Testis (tissue), 3 donors: ENCODE results near the gene TSHZ3. TPM values are rescaled to one million over a fixed set of nuclear protein-coding genes. Genes with fewer than 3 reads are reported as not detected.

Source experiments
- DNase-seq: peaks from one replicate; pipeline ENCODE4 v3.0.0-alpha.2; 2019
- H3K27ac ChIP-seq, 2 donors: fragments of 200-600 bp; sonication (generic); one replicate each; pipeline ENCODE4 v1.5.1; 2019
- H3K27me3 ChIP-seq: fragments of 200-600 bp; sonication (generic); one replicate; pipeline ENCODE4 v1.5.1; 2019
- H3K36me3 ChIP-seq: fragments of 200-600 bp; sonication (generic); one replicate; pipeline ENCODE4 v1.5.1; 2017; ENCODE audit warnings: low read depth; ENCODE audit errors: missing control alignments
- H3K4me1 ChIP-seq: fragments of 200-600 bp; sonication (generic); one replicate; pipeline ENCODE4 v1.5.1; 2019
- H3K4me3 ChIP-seq, 2 donors: fragments of 200-600 bp; sonication (generic); one replicate each; pipeline ENCODE4 v1.5.1; 2017 to 2019
- H3K9me3 ChIP-seq: fragments of 200-600 bp; sonication (generic); one replicate; pipeline ENCODE4 v1.5.1; 2017
- POLR2A ChIP-seq: fragments of 450-650 bp; IDR thresholded peaks from one replicate; pipeline ENCODE4 v1.6.1; 2017; ENCODE audit warnings: antibody characterized with exemption, mild to moderate bottlenecking, moderate library complexity
- WGBS, 2 donors: methylation state at CpG; one replicate each; pipeline ENCODE4 v1.1.5; 2018; 5-methylcytosine and 5-hydroxymethylcytosine counted together
- intact Hi-C: fragments of 100-400 bp; cut with DNase I; formaldehyde crosslinking; loops from one replicate; pipeline ENCODE4 v1.15.1; 2023; ENCODE audit warnings: low total_unique reads
- polyA plus RNA-seq: library from polyadenylated mRNA; stranded (reverse); fragments of 350-450 nt; fragmentation: Illumina TruSeq; extraction: RNeasy Lipid Tissue Mini Kit (QIAGEN cat#74804); gene quantifications from one replicate; pipeline ENCODE4 v1.2.3, GENCODE V29; 2014; ENCODE audit warnings: low read depth, low replicate concordance; ENCODE audit not compliant: insufficient read depth
- total RNA-seq, 2 donors: library from RNA; depleted of rRNA; stranded (reverse); fragments of >200 nt; gene quantifications; one replicate each; pipeline ENCODE4 v1.2.3, GENCODE V29; 2016
- TF ChIP-seq, protein P1 (sequence below), 3 experiments: fragments of 450-650 bp in 2 of 3; fragments of 200-600 bp in 1 of 3; sonication (generic) in 1 of 3; IDR thresholded peaks; one replicate each; pipeline ENCODE4 v1.5.1; 2016 to 2019; ENCODE audit warnings: antibody characterized with exemption in 3 of 3, mild to moderate bottlenecking in 2 of 3, moderate library complexity in 1 of 3

Gene TSHZ3
- total and polyA plus RNA-seq, 3 donors from 2014 or later = 6.8 to 12.7 (median 8.0) TPM

DNA sequence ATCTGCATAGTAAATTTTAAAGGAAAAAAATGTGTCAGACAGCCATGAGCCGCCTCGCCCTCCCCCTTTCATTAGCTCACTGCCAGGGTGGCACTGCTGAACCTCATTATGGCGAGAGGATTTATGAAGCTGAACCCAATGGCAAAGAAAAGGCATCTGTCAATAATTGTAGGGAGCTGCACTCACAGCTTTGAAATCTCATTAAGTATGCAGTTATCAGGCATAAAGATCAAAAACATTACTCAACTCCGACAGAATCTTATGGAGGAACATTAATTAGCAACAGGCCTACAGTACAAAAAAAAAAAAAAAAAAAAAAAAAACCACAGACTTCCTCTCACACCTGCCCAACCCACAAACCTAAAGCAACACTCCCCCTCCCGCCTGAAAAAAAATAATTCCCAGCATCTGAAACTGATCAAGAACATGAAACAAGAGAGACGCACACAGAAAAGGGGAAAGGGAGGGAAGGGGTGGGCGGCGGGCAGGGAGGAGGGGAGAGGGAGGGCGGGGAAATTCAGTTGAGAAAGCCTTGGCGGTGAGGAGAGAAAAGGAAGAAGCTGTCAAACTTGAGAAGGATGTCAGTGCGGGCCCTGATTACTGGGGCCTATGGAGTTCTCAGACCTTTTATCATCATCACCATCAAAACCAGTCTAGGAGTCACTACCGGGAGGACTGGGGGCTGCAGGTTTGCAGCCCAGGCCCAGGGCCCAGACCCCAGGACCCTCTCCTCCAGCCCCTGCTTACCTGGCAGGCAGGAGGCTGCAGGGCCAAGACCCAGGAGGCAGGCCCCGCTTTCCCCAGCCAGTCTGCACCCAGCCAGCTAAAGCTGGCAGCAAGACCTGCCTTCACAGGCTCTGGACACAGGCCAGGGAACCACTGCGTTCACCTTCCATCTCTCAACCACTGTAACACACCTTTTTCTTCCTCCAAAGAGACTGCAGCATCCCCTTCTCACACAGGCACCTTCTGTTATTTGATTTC lies 8.9 kb downstream of the TSHZ3 start:
- no peaks in the 10 kb centered on the region for H3K27me3 ChIP-seq
- H3K4me3 ChIP-seq = no peak overlapping the region
- peaks cover 11% of the 10 kb centered on the region for H3K4me1 ChIP-seq
- H3K9me3 ChIP-seq = no peaks in the 10 kb centered on the region
- intact Hi-C loops = no loop called here
- WGBS, 2 donors = 68 to 75% methylated on average over 14 of the region's 14 CpGs
- TF ChIP-seq, protein P1, sequence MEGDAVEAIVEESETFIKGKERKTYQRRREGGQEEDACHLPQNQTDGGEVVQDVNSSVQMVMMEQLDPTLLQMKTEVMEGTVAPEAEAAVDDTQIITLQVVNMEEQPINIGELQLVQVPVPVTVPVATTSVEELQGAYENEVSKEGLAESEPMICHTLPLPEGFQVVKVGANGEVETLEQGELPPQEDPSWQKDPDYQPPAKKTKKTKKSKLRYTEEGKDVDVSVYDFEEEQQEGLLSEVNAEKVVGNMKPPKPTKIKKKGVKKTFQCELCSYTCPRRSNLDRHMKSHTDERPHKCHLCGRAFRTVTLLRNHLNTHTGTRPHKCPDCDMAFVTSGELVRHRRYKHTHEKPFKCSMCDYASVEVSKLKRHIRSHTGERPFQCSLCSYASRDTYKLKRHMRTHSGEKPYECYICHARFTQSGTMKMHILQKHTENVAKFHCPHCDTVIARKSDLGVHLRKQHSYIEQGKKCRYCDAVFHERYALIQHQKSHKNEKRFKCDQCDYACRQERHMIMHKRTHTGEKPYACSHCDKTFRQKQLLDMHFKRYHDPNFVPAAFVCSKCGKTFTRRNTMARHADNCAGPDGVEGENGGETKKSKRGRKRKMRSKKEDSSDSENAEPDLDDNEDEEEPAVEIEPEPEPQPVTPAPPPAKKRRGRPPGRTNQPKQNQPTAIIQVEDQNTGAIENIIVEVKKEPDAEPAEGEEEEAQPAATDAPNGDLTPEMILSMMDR (IDR thresholded peaks at IDR 0.05) = no peak
- no peak for TF ChIP-seq POLR2A
- no peaks in the 10 kb centered on the region for H3K36me3 ChIP-seq
- no peak for DNase-seq
- H3K27ac ChIP-seq = no peak overlapping the region

DNA sequence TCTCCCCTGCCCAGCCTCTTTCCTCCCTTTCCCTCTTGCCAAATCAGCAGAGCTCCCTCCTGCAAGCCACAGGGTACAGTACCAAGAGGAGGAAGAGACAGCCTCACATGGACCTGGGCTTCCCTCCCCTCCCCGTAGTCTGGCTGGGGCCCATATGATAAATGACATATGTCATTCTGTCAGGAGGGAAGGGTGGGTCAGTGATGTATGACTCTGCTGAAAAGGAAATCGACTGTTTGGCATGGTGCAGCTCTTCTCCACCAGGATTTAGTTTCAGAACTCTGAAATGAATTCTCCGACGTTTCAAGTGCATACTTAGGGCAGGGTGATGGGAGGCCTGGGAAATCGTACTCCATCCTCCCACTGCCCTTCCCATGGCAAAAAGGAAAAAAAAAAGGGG lies 9.8 kb downstream of the TSHZ3 start:
- Histone ChIP-seq H3K27me3 (no peaks in the 10 kb centered on the region), H3K9me3 (no peaks in the 10 kb centered on the region), H3K27ac (peak overlapping the region in 1 of 2 donors; percentile 28), H3K36me3 (no peaks in the 10 kb centered on the region), H3K4me1 (peaks cover 11% of the 10 kb centered on the region), H3K4me3 (no peak overlapping the region)
- intact Hi-C loops = no loop called here
- no peak for TF ChIP-seq POLR2A
- TF ChIP-seq, protein P1 (IDR thresholded peaks at IDR 0.05) = no peak
- whole genome bisulfite sequencing, 2 donors = 50 to 51% methylated on average over 5 of the region's 5 CpGs
- DNase-seq = no peak

DNA sequence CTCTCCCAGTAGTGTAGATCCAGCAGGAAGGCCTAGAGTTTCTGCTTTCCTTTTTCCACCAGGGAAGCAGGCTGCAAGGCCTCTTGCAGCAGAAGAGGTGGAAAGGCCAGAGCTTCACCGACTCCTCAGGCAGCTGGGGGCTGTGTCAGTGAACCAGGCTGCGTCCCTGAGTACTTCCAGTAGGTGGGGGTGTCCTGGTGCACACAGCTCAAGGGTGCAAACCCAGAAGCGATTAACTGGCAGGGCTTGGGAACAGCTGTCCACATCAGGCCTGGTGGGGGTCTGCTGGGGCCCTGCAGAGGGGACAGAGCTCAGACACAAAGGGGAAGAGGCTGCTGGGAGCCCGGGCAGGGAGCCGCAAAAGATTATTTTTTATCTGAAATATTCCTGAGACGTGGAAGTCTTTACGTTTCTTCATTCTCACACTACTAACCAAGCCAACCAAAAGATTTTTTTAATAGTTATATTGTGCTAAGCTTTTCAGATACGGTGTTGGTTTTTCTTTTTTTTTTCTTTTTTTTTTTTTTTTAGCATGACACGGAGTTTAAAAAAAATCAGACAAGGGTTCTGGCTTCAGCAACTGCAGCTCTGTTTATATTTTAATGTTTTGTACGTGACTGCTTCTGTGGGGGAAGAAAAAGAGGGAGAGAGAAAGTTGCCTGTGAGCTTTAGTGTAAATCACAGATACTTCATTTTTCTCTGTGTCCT lies 11.0 kb downstream of the TSHZ3 start:
- no peak for TF ChIP-seq POLR2A
- TF ChIP-seq, protein P1 (IDR thresholded peaks at IDR 0.05) = peak; percentile 38 to 50 (median 45)
- no peaks in the 10 kb centered on the region for H3K36me3 ChIP-seq
- no peaks in the 10 kb centered on the region for H3K9me3 ChIP-seq
- peak overlapping the region in 1 of 2 donors; percentile 28 for H3K27ac ChIP-seq
- DNase-seq = peak; percentile 78
- intact Hi-C loops = no loop called here
- 33 to 47% methylated on average over 10 of the region's 10 CpGs for WGBS, 2 donors
- H3K4me3 ChIP-seq = no peak overlapping the region
- H3K27me3 ChIP-seq = no peaks in the 10 kb centered on the region
- peaks cover 11% of the 10 kb centered on the region for H3K4me1 ChIP-seq

DNA sequence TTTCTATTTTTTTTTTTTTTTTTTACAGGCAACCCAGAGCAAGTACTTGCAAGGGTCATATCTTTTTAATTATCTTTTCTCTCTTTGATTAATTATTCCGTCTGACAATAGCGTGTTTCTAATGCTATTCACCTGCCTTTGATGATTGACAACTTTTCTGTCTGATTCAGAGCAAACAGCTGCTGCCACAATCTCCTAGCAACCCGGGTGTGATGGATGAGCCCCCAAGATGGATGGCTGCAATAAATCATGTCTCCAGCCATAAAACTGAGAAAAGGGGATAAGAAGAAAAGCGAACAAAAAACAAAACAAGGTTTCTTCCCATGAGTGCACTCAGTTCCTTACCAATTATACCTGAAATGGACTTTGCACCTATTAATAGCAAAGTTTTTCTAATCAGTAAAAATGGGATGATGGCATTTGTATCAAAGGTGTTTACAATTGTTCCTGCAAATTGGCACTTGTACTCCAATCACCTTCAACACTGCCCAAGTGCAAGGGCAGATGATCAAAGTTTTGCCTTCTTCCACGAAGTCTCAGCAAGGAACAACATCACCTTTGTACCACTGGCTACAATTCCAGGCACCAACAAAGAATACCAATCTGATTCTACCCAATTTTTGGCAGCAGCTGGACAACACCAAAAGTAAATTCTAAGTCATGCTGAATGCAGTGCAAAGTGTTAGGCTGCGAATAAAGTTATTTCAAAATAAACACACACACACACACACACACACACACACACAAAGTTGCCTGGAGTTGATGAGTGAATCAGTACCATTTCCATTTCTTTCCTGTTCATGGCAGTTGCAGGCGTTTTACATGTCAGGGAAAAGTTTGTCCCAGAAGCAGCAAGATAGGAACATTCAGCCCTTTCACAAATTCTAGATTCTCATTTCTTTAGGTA lies 12.0 kb downstream of the TSHZ3 start:
- H3K27me3 ChIP-seq = no peaks in the 10 kb centered on the region
- no peak for TF ChIP-seq POLR2A
- TF ChIP-seq, protein P1 (IDR thresholded peaks at IDR 0.05) = no peak
- intact Hi-C loops = no loop called here
- H3K36me3 ChIP-seq = no peaks in the 10 kb centered on the region
- H3K4me3 ChIP-seq = no peak overlapping the region
- no peaks in the 10 kb centered on the region for H3K9me3 ChIP-seq
- DNase-seq = no peak
- peaks cover 11% of the 10 kb centered on the region for H3K4me1 ChIP-seq
- no peak overlapping the region for H3K27ac ChIP-seq
- 83 to 87% methylated on average over 7 of the region's 7 CpGs for WGBS, 2 donors
